Pancreas (tissue), 10 donors: ENCODE results near the gene CHID1. TPM values are rescaled to one million over a fixed set of nuclear protein-coding genes. Genes with fewer than 3 reads are reported as not detected.

Source experiments
- ATAC-seq, 4 donors: fragments of 200-7000 bp; cut with Tn5 transposase; one replicate each; pipeline versions ENCODE4 v1.8.0 to v1.9.1; 2020; ENCODE audit warnings: mild to moderate bottlenecking in 4 of 4, moderate library complexity in 4 of 4
- DNase-seq, 6 donors: peaks; one replicate each; pipeline ENCODE4 v3.0.0-alpha.2; 2020
- FAIRE-seq: peaks from 2 replicates; lab custom pipeline; 2012; peaks lifted over from hg19 to GRCh38; lab: Jason Lieb, UNC
- H3K27ac ChIP-seq, 4 donors: fragments of 200-600 bp; sonication (generic); 1 replicate in 3 of 4; 2 replicates in 1 of 4; pipeline versions ENCODE4 v1.5.0 to v1.8.0; 2020
- H3K27me3 ChIP-seq, 4 donors: fragments of 200-600 bp; one replicate each; pipeline ENCODE4 v1.8.0; 2021
- H3K36me3 ChIP-seq, 3 donors: fragments of 200-600 bp; sonication (generic) in 1 of 3; one replicate each; pipeline versions ENCODE4 v1.5.0 to v1.8.0; 2020 to 2021
- H3K4me1 ChIP-seq, 3 donors: fragments of 200-600 bp; one replicate each; pipeline ENCODE4 v1.8.0; 2021
- H3K4me3 ChIP-seq, 4 donors: fragments of 200-600 bp; sonication (generic) in 2 of 4; one replicate each; pipeline versions ENCODE4 v1.5.0 to v1.8.0; 2020 to 2021
- H3K9me3 ChIP-seq, 4 donors: fragments of 200-600 bp; one replicate each; pipeline ENCODE4 v1.8.0; 2021
- CTCF ChIP-seq, 4 donors: fragments of 200-600 bp; sonication (generic) in 3 of 4; IDR thresholded peaks; one replicate each; pipeline versions ENCODE4 v1.5.0 to v1.8.0; 2021; ENCODE audit warnings: antibody characterized with exemption in 4 of 4
- WGBS, 2 donors: extraction: QIAGEN DNeasy Blood & Tissue Kit; methylation state at CpG; one replicate each; pipeline ENCODE4 v1.1.7; 2013; 5-methylcytosine and 5-hydroxymethylcytosine counted together
- intact Hi-C, 3 donors: fragments of 100-400 bp; cut with DNase I; formaldehyde crosslinking; loops; one replicate each; pipeline versions ENCODE4 v1.11.1 to v1.14.2; 2022
- polyA plus RNA-seq, 2 donors: library from polyadenylated mRNA; stranded (reverse); fragments of 200-250 nt; gene quantifications; one replicate each; pipeline ENCODE4 v1.2.3, GENCODE V29; 2013
- total RNA-seq, 6 donors: library from RNA; stranded (reverse); fragmentation: NEBNext Ultra II Directional in 4 of 6; extraction: Animal tissue kit (Norgen Biotek cat#: 25700) in 4 of 6; gene quantifications; one replicate each; pipeline versions ENCODE4 v1.2.1 to v1.2.4, GENCODE V29; 2021 to 2023
- donor health status: healthy with polysubstance abuse.
- donor health status: DM: no; HTN: no; CAD: no; lungs with moderate emphysema.
- donor health status: DM: no; HTN: no; CAD: no.
- donor health status: control.
- donor health status: control.
- donor health status: Bipolar disorder and iron deficiency.
- donor health status: DM: yes; HTN: yes; CAD: no.
- donor health status: DM: no; HTN: no; CAD: no.
- donor health status: DM: no; HTN: no; CAD: no.
- donor health status: DM: yes; HTN: yes; CAD: no.

Gene CHID1
- total and polyA plus RNA-seq, 8 donors = 41.7 to 86.0 (median 62.1) TPM

- TF ChIP-seq CTCF (IDR thresholded peaks at IDR 0.05) = no peak
- no peaks in the 10 kb centered on the region for H3K4me1 ChIP-seq
- H3K27me3 ChIP-seq = no peaks in the 10 kb centered on the region
- DNase-seq (no peak), ATAC-seq (no peak), FAIRE-seq (no peak)
- intact Hi-C loops = no loop called here
- H3K27ac ChIP-seq = no peak overlapping the region
- no peaks in the 10 kb centered on the region for H3K36me3 ChIP-seq
- H3K4me3 ChIP-seq = no peak overlapping the region
- H3K9me3 ChIP-seq = no peaks in the 10 kb centered on the region
- WGBS, 2 donors = 88 to 94% methylated on average over 13 of the region's 13 CpGs
Observed at GRCh38 chr11:893008-893654, 17.5 kb downstream of the CHID1 start.

GRCh38 chr11:890794-891540, 19.6 kb downstream of the CHID1 start:
- H3K27me3 ChIP-seq = no peaks in the 10 kb centered on the region
- H3K4me3 ChIP-seq = no peak overlapping the region
- WGBS, 2 donors = 88 to 90% methylated on average over 24 to 27 of the region's 27 CpGs
- H3K36me3 ChIP-seq = no peaks in the 10 kb centered on the region
- ATAC-seq (no peak), DNase-seq (no peak), FAIRE-seq (no peak)
- H3K4me1 ChIP-seq = no peaks in the 10 kb centered on the region
- no peaks in the 10 kb centered on the region for H3K9me3 ChIP-seq
- TF ChIP-seq CTCF (IDR thresholded peaks at IDR 0.05) = no peak
- intact Hi-C loops = no loop called here
- H3K27ac ChIP-seq = no peak overlapping the region

GRCh38 chr11:889687-890475, 20.7 kb downstream of the CHID1 start:
- TF ChIP-seq CTCF (IDR thresholded peaks at IDR 0.05) = no peak
- no peak overlapping the region for H3K4me3 ChIP-seq
- H3K36me3 ChIP-seq = no peaks in the 10 kb centered on the region
- H3K9me3 ChIP-seq = no peaks in the 10 kb centered on the region
- H3K27me3 ChIP-seq = no peaks in the 10 kb centered on the region
- WGBS, 2 donors = 90 to 92% methylated on average over 32 of the region's 32 CpGs
- no peak for DNase-seq
- no peaks in the 10 kb centered on the region for H3K4me1 ChIP-seq
- FAIRE-seq = no peak
- ATAC-seq = no peak
- no peak overlapping the region for H3K27ac ChIP-seq
- intact Hi-C loops = no loop called here

GRCh38 chr11:889257-889656, 21.4 kb downstream of the CHID1 start:
- Histone ChIP-seq H3K4me3 (no peak overlapping the region), H3K4me1 (no peaks in the 10 kb centered on the region), H3K27ac (no peak overlapping the region), H3K27me3 (no peaks in the 10 kb centered on the region), H3K9me3 (no peaks in the 10 kb centered on the region), H3K36me3 (no peaks in the 10 kb centered on the region)
- FAIRE-seq (no peak), ATAC-seq (no peak), DNase-seq (no peak)
- WGBS, 2 donors = 92 to 93% methylated on average over 13 of the region's 13 CpGs
- intact Hi-C loops = no loop called here
- TF ChIP-seq CTCF (IDR thresholded peaks at IDR 0.05) = no peak
